CD4-positive, alpha-beta T cell (primary cell): Measurements from ENCODE around the gene PHLDB1. TPM values are rescaled to one million over a fixed set of nuclear protein-coding genes. Genes with fewer than 3 reads are reported as not detected.

ENCODE experiments used
- ATAC-seq: fragments of 200-7000 bp; cut with Tn5 transposase; one replicate; pipeline ENCODE4 v1.10.0; 2022; ENCODE audit warnings: mild to moderate bottlenecking; ENCODE audit not compliant: poor library complexity
- CTCF ChIA-PET: fragments of 350-600 bp; sonication (Branson Sonifier 250); formaldehyde crosslinking; loops from one replicate; lab custom pipeline; 2021; ENCODE audit warnings: antibody characterized with exemption, inconsistent platforms; lab: Charles Lee
- POLR2A ChIA-PET: fragments of 350-600 bp; sonication (Branson Sonifier 250); formaldehyde crosslinking; loops from one replicate; lab custom pipeline; 2021; ENCODE audit warnings: antibody characterized with exemption, inconsistent platforms; lab: Charles Lee
- DNase-seq, 14 experiments: peaks; one replicate each; pipeline ENCODE4 v3.0.0-alpha.2; 2013 to 2020; ENCODE audit warnings: mixed read lengths in 2 of 14
- H3K27ac ChIP-seq, 2 donors: one replicate each; pipeline versions ENCODE4 v1.5.1 to v1.7.0; 2013; ENCODE audit warnings: low read length in 2 of 2, low read depth in 1 of 2, mild to moderate bottlenecking in 1 of 2
- H3K27me3 ChIP-seq, 2 experiments: 1 replicate in 1 of 2; 2 replicates in 1 of 2; pipeline versions ENCODE4 v1.6.1 to v1.7.0; 2013; ENCODE audit warnings: low read length in 2 of 2, control low read depth in 1 of 2, mild to moderate bottlenecking in 1 of 2, moderate library complexity in 1 of 2; ENCODE audit not compliant: insufficient read depth in 2 of 2, control insufficient read depth in 1 of 2
- H3K36me3 ChIP-seq: one replicate; pipeline ENCODE4 v1.6.1; 2013; ENCODE audit warnings: low read length, control low read depth; ENCODE audit not compliant: insufficient read depth
- H3K4me1 ChIP-seq: one replicate; pipeline ENCODE4 v1.6.1; 2013; ENCODE audit warnings: low read length, control low read depth; ENCODE audit not compliant: insufficient read depth
- H3K4me3 ChIP-seq: one replicate; pipeline ENCODE4 v1.5.1; 2013; ENCODE audit warnings: mild to moderate bottlenecking, low read length, moderate library complexity
- H3K9me3 ChIP-seq, 2 experiments: 1 replicate in 1 of 2; 2 replicates in 1 of 2; pipeline versions ENCODE4 v1.6.1 to v1.7.0; 2013; ENCODE audit warnings: low read length in 2 of 2, mild to moderate bottlenecking in 2 of 2, control low read depth in 1 of 2, moderate library complexity in 1 of 2; ENCODE audit not compliant: control insufficient read depth in 1 of 2, insufficient read depth in 1 of 2
- H3K27ac Mint-ChIP-seq: one replicate; pipeline ENCODE4 v1.8.0; 2020; ENCODE audit warnings: mixed read lengths
- H3K27me3 Mint-ChIP-seq: one replicate; pipeline ENCODE4 v1.8.0; 2021; ENCODE audit warnings: mixed read lengths
- H3K36me3 Mint-ChIP-seq: one replicate; pipeline ENCODE4 v1.8.0; 2021; ENCODE audit warnings: low read depth, mixed read lengths
- H3K4me1 Mint-ChIP-seq: one replicate; pipeline ENCODE4 v1.8.0; 2021; ENCODE audit warnings: low read depth, mixed read lengths
- H3K4me3 Mint-ChIP-seq: one replicate; pipeline ENCODE4 v1.8.0; 2020; ENCODE audit warnings: mild to moderate bottlenecking, mixed read lengths
- H3K9me3 Mint-ChIP-seq: one replicate; pipeline ENCODE4 v1.8.0; 2020; ENCODE audit warnings: mixed read lengths
- intact Hi-C, 2 experiments: fragments of 100-400 bp; cut with DNase I in 1 of 2; cut with micrococcal nuclease in 1 of 2; formaldehyde crosslinking; loops; one replicate each; pipeline versions ENCODE4 v1.15.1 to v1.9.0; 2023 to 2025; cut with DNase I, micrococcal nuclease
- total RNA-seq, 174 experiments: library from RNA in 2 of 174; stranded (reverse) in 2 of 174; gene quantifications; one replicate each; pipeline ENCODE4 v1.2.3 and lab custom pipeline; 2021 to 2026
- TF ChIP-seq, protein P1 (sequence below): fragments of 200-600 bp; IDR thresholded peaks from one replicate; pipeline ENCODE4 v1.8.0; 2022; ENCODE audit warnings: antibody characterized with exemption, mild to moderate bottlenecking

The PHLDB1 gene
- total RNA-seq, 2 experiments from 2014 or later = 1.8 to 2.3 TPM

DNA sequence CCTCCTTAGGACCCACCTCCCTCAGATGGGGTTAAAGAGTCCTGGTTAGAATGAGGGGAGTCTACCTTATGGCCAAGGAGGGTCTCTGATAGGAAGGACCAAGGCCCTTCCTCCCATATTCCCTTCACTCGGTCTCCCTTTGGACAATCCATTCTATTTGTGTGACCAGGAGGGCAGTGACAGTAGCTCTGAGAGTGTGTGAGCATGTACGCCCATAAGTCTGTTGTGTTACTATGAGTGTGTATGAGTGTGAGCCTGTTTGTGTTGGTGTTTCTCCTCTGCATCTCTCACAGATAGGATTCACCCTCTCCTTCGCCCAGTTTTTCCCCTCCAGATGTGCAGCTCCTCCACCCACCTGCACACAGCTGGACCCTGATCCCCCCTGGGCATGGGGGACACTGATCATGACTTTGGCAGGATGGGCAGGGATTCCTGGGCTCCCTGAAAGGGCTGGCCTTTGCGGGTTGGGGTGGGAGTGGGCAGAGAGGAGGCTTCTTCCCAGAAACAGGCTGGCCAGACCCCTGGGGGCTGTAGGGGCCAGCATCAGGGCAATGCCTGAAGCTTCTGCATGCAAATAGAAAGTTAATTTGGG, 14.5 kb downstream of the PHLDB1 start:
- Histone ChIP-seq H3K4me3 (no peak overlapping the region), H3K27ac (no peak overlapping the region), H3K4me1 (peaks cover 13% of the 10 kb centered on the region), H3K27me3 (peaks cover 9 to 10% of the 10 kb centered on the region in 2 experiments), H3K9me3 (no peaks in the 10 kb centered on the region), H3K36me3 (no peaks in the 10 kb centered on the region)
- Mint-ChIP-seq H3K9me3 (no peaks in the 10 kb centered on the region), H3K36me3 (no peaks in the 10 kb centered on the region), H3K27ac (no peak overlapping the region), H3K27me3 (peaks cover 20% of the 10 kb centered on the region), H3K4me3 (peak overlapping the region; percentile 54), H3K4me1 (peaks cover 5% of the 10 kb centered on the region)
- no peak for DNase-seq
- CTCF ChIA-PET = no interaction called here
- TF ChIP-seq, protein P1, sequence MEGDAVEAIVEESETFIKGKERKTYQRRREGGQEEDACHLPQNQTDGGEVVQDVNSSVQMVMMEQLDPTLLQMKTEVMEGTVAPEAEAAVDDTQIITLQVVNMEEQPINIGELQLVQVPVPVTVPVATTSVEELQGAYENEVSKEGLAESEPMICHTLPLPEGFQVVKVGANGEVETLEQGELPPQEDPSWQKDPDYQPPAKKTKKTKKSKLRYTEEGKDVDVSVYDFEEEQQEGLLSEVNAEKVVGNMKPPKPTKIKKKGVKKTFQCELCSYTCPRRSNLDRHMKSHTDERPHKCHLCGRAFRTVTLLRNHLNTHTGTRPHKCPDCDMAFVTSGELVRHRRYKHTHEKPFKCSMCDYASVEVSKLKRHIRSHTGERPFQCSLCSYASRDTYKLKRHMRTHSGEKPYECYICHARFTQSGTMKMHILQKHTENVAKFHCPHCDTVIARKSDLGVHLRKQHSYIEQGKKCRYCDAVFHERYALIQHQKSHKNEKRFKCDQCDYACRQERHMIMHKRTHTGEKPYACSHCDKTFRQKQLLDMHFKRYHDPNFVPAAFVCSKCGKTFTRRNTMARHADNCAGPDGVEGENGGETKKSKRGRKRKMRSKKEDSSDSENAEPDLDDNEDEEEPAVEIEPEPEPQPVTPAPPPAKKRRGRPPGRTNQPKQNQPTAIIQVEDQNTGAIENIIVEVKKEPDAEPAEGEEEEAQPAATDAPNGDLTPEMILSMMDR = no peak
- intact Hi-C loops = no loop called here
- no peak for ATAC-seq
- POLR2A ChIA-PET = interaction anchor here (0.6 kb wide), 1 partner anchor 38 kb away, joined by 3 read pairs; no protein-coding TSS in a partner anchor

DNA sequence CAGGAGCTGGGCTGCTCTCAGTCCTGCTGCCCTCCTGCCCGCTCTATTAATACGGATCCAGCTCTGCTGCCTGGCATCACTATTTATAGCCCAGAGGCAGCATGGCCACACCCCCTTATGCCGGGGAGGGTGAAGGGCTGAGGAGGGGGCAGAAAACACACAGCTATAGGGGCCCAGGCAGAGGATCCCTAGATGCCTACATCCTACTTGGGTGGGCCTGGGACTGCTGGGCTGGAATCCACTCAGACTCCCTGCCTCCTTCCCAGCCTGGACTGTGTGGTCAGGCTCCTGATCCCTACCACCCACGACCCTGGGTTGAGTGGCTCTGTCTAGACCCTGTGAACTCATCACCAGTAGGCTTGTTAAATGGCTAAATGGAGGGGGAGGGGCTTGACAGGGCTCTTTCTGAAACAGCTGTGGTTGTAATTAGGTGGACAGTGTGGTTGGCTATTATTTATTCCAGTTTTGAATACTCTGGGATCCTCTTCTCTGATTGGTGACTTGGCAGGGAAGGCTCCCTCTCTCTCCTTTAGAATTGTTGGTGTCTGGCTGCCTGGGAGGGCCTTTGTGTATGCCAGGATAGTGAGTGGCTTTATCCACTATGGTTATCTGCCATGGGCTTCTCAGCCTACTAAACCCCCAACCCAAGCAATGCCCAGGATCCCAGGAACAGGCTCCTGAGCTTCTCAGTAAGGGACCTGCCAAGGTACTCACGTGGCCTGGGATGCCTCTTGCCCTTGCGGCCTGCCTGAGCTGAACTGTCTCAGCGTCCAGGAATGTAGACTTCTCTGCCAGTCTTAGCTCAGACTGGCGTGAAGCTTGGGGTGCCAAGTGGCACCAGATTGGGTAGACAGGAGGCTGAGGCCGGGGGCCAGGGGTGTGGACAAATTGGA, 15.2 kb downstream of the PHLDB1 start:
- Histone ChIP-seq H3K9me3 (no peaks in the 10 kb centered on the region), H3K4me1 (peaks cover 13% of the 10 kb centered on the region), H3K27me3 (peaks cover 9 to 10% of the 10 kb centered on the region in 2 experiments), H3K36me3 (no peaks in the 10 kb centered on the region), H3K27ac (no peak overlapping the region), H3K4me3 (no peak overlapping the region)
- Mint-ChIP-seq H3K27ac (no peak overlapping the region), H3K9me3 (no peaks in the 10 kb centered on the region), H3K27me3 (peaks cover 20% of the 10 kb centered on the region), H3K4me3 (no peak overlapping the region), H3K36me3 (no peaks in the 10 kb centered on the region), H3K4me1 (peaks cover 5% of the 10 kb centered on the region)
- CTCF ChIA-PET = no interaction called here
- ATAC-seq (no peak), DNase-seq (no peak)
- intact Hi-C loops = no loop called here
- TF ChIP-seq, protein P1 = no peak
- POLR2A ChIA-PET = interaction anchor here (0.5 to 0.6 kb wide), 2 partner anchors 25 to 39 kb away, joined by 3 to 4 read pairs; no protein-coding TSS in a partner anchor

DNA sequence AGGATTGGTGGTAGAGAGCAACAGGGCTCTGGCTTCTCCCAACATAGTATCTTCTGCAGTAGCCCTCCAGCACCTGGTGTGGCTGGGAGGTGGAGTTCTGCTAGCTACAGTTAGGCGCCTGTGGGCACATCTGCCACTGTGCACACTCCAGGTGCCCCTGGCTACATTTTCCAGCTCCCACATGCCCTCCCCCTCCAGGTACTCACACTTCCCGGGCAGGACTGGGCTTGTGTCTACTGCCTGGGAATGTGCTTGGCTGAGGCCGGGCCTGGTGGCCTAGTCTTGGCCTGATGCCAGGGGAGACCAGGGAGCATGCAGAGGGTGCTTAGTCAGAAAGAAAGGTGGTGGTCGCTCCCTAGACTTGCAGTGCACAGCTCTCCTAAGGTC, 15.8 kb downstream of the PHLDB1 start:
- POLR2A ChIA-PET = interaction anchor here (0.5 kb wide), 1 partner anchor 25 kb away, joined by 4 read pairs; no protein-coding TSS in a partner anchor

More for the DNA sequence above, 15.8 kb downstream of the PHLDB1 start:
- DNase-seq (no peak), ATAC-seq (no peak)
- TF ChIP-seq, protein P1 = no peak
- Histone ChIP-seq H3K36me3 (no peaks in the 10 kb centered on the region), H3K27ac (no peak overlapping the region), H3K27me3 (peaks cover 9 to 10% of the 10 kb centered on the region in 2 experiments), H3K4me3 (no peak overlapping the region), H3K9me3 (no peaks in the 10 kb centered on the region), H3K4me1 (peaks cover 13% of the 10 kb centered on the region)
- H3K9me3 Mint-ChIP-seq = no peaks in the 10 kb centered on the region
- H3K4me1 Mint-ChIP-seq = peaks cover 5% of the 10 kb centered on the region
- no peak overlapping the region for H3K27ac Mint-ChIP-seq
- no peak overlapping the region for H3K4me3 Mint-ChIP-seq
- no peaks in the 10 kb centered on the region for H3K36me3 Mint-ChIP-seq
- H3K27me3 Mint-ChIP-seq = peaks cover 20% of the 10 kb centered on the region
- CTCF ChIA-PET = no interaction called here
- intact Hi-C loops = no loop called here
